HEK293 (cell line): ENCODE results near the gene PELI3.

ENCODE experiments used
- ATF2 ChIP-seq: fragments of 450-650 bp; formaldehyde crosslinking; IDR thresholded peaks from 2 replicates; pipeline ENCODE4 v1.5.1; 2016; ENCODE audit warnings: missing biosample characterization, missing genetic modification characterization, low read depth
- CTCF ChIP-seq: fragments of 450-650 bp; formaldehyde crosslinking; IDR thresholded peaks from 2 replicates; pipeline ENCODE4 v1.5.1; 2016; ENCODE audit warnings: missing biosample characterization, missing genetic modification characterization
- ELK4 ChIP-seq: IDR thresholded peaks from 2 replicates; pipeline ENCODE4 v1.6.1; 2011; ENCODE audit warnings: mild to moderate bottlenecking, low read depth, low read length, borderline replicate concordance
- FEZF1 ChIP-seq: fragments of 450-650 bp; formaldehyde crosslinking; IDR thresholded peaks from 2 replicates; pipeline ENCODE4 v1.5.1; 2016; ENCODE audit warnings: missing biosample characterization, missing genetic modification characterization
- GFI1B ChIP-seq: fragments of 450-650 bp; formaldehyde crosslinking; IDR thresholded peaks from 2 replicates; pipeline ENCODE4 v1.5.1; 2016; ENCODE audit warnings: missing biosample characterization, missing genetic modification characterization
- HOXC10 ChIP-seq: sonication (generic); formaldehyde crosslinking; IDR thresholded peaks from 2 replicates; pipeline ENCODE4 v1.8.1; 2023; ENCODE audit warnings: mild to moderate bottlenecking, missing genetic modification reagents
- INSM2 ChIP-seq: fragments of 450-650 bp; formaldehyde crosslinking; IDR thresholded peaks from 2 replicates; pipeline ENCODE4 v1.5.1; 2016; ENCODE audit warnings: missing biosample characterization, missing genetic modification characterization
- KLF1 ChIP-seq: fragments of 450-650 bp; formaldehyde crosslinking; IDR thresholded peaks from 2 replicates; pipeline ENCODE4 v1.5.1; 2016; ENCODE audit warnings: missing biosample characterization, missing genetic modification characterization
- OVOL3 ChIP-seq: fragments of 450-650 bp; formaldehyde crosslinking; IDR thresholded peaks from 2 replicates; pipeline ENCODE4 v1.5.1; 2016; ENCODE audit warnings: missing biosample characterization, missing genetic modification characterization
- SETDB1 ChIP-seq: IDR thresholded peaks from one replicate; pipeline ENCODE4 v1.6.1; 2017; ENCODE audit warnings: mild to moderate bottlenecking, low read length, moderate library complexity, mixed read lengths; ENCODE audit not compliant: insufficient read length
- TCF7L2 ChIP-seq: IDR thresholded peaks from 2 replicates; pipeline ENCODE4 v1.6.1; 2011; ENCODE audit warnings: low read depth, mild to moderate bottlenecking, inconsistent platforms, low read length, moderate library complexity, borderline replicate concordance
- ZIC2 ChIP-seq: fragments of 450-650 bp; formaldehyde crosslinking; IDR thresholded peaks from 2 replicates; pipeline ENCODE4 v1.5.1; 2016; ENCODE audit warnings: missing biosample characterization, missing genetic modification characterization
- ZNF112 ChIP-seq: fragments of 450-650 bp; formaldehyde crosslinking; IDR thresholded peaks from 2 replicates; pipeline ENCODE4 v1.5.0; 2017; ENCODE audit warnings: missing biosample characterization, missing genetic modification characterization
- ZNF121 ChIP-seq: fragments of 450-650 bp; formaldehyde crosslinking; IDR thresholded peaks from 2 replicates; pipeline ENCODE4 v1.5.1; 2016; ENCODE audit warnings: missing biosample characterization, missing genetic modification characterization
- ZNF140 ChIP-seq: fragments of 450-650 bp; formaldehyde crosslinking; IDR thresholded peaks from 2 replicates; pipeline ENCODE4 v1.5.1; 2016; ENCODE audit warnings: missing biosample characterization, missing genetic modification characterization
- ZNF18 ChIP-seq: fragments of 450-650 bp; formaldehyde crosslinking; IDR thresholded peaks from 2 replicates; pipeline ENCODE4 v1.5.1; 2016; ENCODE audit warnings: missing biosample characterization, missing genetic modification characterization
- ZNF184 ChIP-seq: fragments of 450-650 bp; IDR thresholded peaks from 2 replicates; pipeline ENCODE4 v1.5.1; 2018; ENCODE audit warnings: missing biosample characterization, mild to moderate bottlenecking, missing genetic modification characterization
- ZNF211 ChIP-seq: fragments of 450-650 bp; formaldehyde crosslinking; IDR thresholded peaks from 2 replicates; pipeline ENCODE4 v1.5.1; 2016; ENCODE audit warnings: low read depth, missing biosample characterization, missing genetic modification characterization
- ZNF24 ChIP-seq: fragments of 450-650 bp; formaldehyde crosslinking; IDR thresholded peaks from 2 replicates; pipeline ENCODE4 v1.5.1; 2016; ENCODE audit warnings: missing biosample characterization, missing genetic modification characterization
- ZNF530 ChIP-seq: fragments of 450-650 bp; formaldehyde crosslinking; IDR thresholded peaks from 2 replicates; pipeline ENCODE4 v1.5.1; 2016; ENCODE audit warnings: low read depth, missing biosample characterization, missing genetic modification characterization
- ZNF585B ChIP-seq: fragments of 450-650 bp; formaldehyde crosslinking; IDR thresholded peaks from 2 replicates; pipeline ENCODE4 v1.5.1; 2016; ENCODE audit warnings: missing biosample characterization, missing genetic modification characterization
- ZNF596 ChIP-seq: fragments of 450-650 bp; IDR thresholded peaks from 2 replicates; pipeline ENCODE4 v1.5.0; 2018; ENCODE audit warnings: missing biosample characterization, mild to moderate bottlenecking, missing genetic modification characterization, moderate library complexity
- ZNF624 ChIP-seq: fragments of 450-650 bp; formaldehyde crosslinking; IDR thresholded peaks from 2 replicates; pipeline ENCODE4 v1.5.1; 2017; ENCODE audit warnings: missing biosample characterization, missing genetic modification characterization
- ZNF645 ChIP-seq: fragments of 450-650 bp; formaldehyde crosslinking; IDR thresholded peaks from 2 replicates; pipeline ENCODE4; 2016; ENCODE audit warnings: missing biosample characterization, missing genetic modification characterization
- ZNF670 ChIP-seq: fragments of 450-650 bp; formaldehyde crosslinking; IDR thresholded peaks from 2 replicates; pipeline ENCODE4 v1.5.1; 2016; ENCODE audit warnings: missing biosample characterization, missing genetic modification characterization, low read depth
- ZNF677 ChIP-seq: fragments of 450-650 bp; IDR thresholded peaks from 2 replicates; pipeline ENCODE4 v1.5.0; 2018; ENCODE audit warnings: missing biosample characterization, mild to moderate bottlenecking, missing genetic modification characterization, moderate library complexity
- ZNF707 ChIP-seq: fragments of 450-650 bp; formaldehyde crosslinking; IDR thresholded peaks from 2 replicates; pipeline ENCODE4 v1.5.1; 2016; ENCODE audit warnings: missing biosample characterization, missing genetic modification characterization
- ZNF768 ChIP-seq: fragments of 450-650 bp; formaldehyde crosslinking; IDR thresholded peaks from 2 replicates; pipeline ENCODE4 v1.5.1; 2018; ENCODE audit warnings: missing biosample characterization, mild to moderate bottlenecking, missing genetic modification characterization
- ZSCAN16 ChIP-seq: fragments of 450-650 bp; formaldehyde crosslinking; IDR thresholded peaks from 2 replicates; pipeline ENCODE4 v1.5.1; 2016; ENCODE audit warnings: missing biosample characterization, missing genetic modification characterization
- ZSCAN5A ChIP-seq: fragments of 450-650 bp; formaldehyde crosslinking; IDR thresholded peaks from 2 replicates; pipeline ENCODE4 v1.5.1; 2016; ENCODE audit warnings: missing biosample characterization, missing genetic modification characterization

Gene PELI3

GRCh38 chr11:66421492-66422205 is 45.1 kb upstream of the PELI3 start (continued):
- no peak for TF ChIP-seq SETDB1
- TF ChIP-seq OVOL3, result no peak
- TF ChIP-seq HOXC10, result peak; percentile 100
- TF ChIP-seq ZNF585B (tag by site-specific recombination), result no peak
- TF ChIP-seq TCF7L2, result no peak
- peak; percentile 39; the same call in 1 of the 2 replicates for TF ChIP-seq KLF1
- no peak for TF ChIP-seq ZNF140 (tag by site-specific recombination)
- no peak for TF ChIP-seq GFI1B (tag by site-specific recombination)
- TF ChIP-seq INSM2 (tag by site-specific recombination), result peak; percentile 73
- no peak for TF ChIP-seq ZNF596 (tag by site-specific recombination)
- no peak for TF ChIP-seq ELK4
- TF ChIP-seq ZIC2 (tag by site-specific recombination), result no peak
- TF ChIP-seq CTCF (tag by site-specific recombination), result no peak
- TF ChIP-seq ZSCAN16 (tag by site-specific recombination), result no peak
- TF ChIP-seq ATF2, result no peak
- no peak for TF ChIP-seq ZNF677 (tag by site-specific recombination)
- no peak for TF ChIP-seq ZNF670 (tag by site-specific recombination)
- no peak; the same call in 1 of the 2 replicates for TF ChIP-seq ZSCAN5A (tag by site-specific recombination)
- TF ChIP-seq ZNF24 (tag by site-specific recombination), result 0 out of 2 replicates have a peak, but pooled peaks have one; percentile 74
- no peak for TF ChIP-seq ZNF707 (tag by site-specific recombination)
- TF ChIP-seq ZNF112 (tag by site-specific recombination), result no peak
- no peak for TF ChIP-seq ZNF768 (tag by site-specific recombination)
- TF ChIP-seq ZNF624 (tag by site-specific recombination), result no peak
- TF ChIP-seq FEZF1, result no peak
- TF ChIP-seq ZNF211 (tag by site-specific recombination), result no peak
- TF ChIP-seq ZNF121, result no peak
- no peak for TF ChIP-seq ZNF645
- no peak for TF ChIP-seq ZNF530 (tag by site-specific recombination)
- 0 out of 2 replicates have a peak, but pooled peaks have one; percentile 21 for TF ChIP-seq ZNF18 (tag by site-specific recombination)
- TF ChIP-seq ZNF184, result peak; percentile 86
